WI38 (cell line): ENCODE results near the gene OLFM4.

Source experiments
- H3K4me3 ChIP-seq: 2 replicates; pipeline ENCODE4 v1.5.1; 2011; ENCODE audit warnings: low read depth, mild to moderate bottlenecking, control low read depth, low read length
- CTCF ChIP-seq: IDR thresholded peaks from 2 replicates; pipeline ENCODE4 v1.5.1; 2012; ENCODE audit warnings: low read depth, mild to moderate bottlenecking, control low read depth, low read length

Gene OLFM4, protein sequence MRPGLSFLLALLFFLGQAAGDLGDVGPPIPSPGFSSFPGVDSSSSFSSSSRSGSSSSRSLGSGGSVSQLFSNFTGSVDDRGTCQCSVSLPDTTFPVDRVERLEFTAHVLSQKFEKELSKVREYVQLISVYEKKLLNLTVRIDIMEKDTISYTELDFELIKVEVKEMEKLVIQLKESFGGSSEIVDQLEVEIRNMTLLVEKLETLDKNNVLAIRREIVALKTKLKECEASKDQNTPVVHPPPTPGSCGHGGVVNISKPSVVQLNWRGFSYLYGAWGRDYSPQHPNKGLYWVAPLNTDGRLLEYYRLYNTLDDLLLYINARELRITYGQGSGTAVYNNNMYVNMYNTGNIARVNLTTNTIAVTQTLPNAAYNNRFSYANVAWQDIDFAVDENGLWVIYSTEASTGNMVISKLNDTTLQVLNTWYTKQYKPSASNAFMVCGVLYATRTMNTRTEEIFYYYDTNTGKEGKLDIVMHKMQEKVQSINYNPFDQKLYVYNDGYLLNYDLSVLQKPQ

GRCh38 chr13:53028637-53029203 is at the start of gene OLFM4:
OLFM4 (plus strand) TSS chr13:53028813; CDS start chr13:53028837, 24 bp downstream.
- no peak for TF ChIP-seq CTCF

GRCh38 chr13:52978989-52979388 is 49.6 kb upstream of the OLFM4 start:
- no peak for TF ChIP-seq CTCF
- H3K4me3 ChIP-seq = no peak overlapping the region

More at GRCh38 chr13:53028637-53029203, at the start of gene OLFM4:
- H3K4me3 ChIP-seq = no peak within 1 kb of the TSS

DNA sequence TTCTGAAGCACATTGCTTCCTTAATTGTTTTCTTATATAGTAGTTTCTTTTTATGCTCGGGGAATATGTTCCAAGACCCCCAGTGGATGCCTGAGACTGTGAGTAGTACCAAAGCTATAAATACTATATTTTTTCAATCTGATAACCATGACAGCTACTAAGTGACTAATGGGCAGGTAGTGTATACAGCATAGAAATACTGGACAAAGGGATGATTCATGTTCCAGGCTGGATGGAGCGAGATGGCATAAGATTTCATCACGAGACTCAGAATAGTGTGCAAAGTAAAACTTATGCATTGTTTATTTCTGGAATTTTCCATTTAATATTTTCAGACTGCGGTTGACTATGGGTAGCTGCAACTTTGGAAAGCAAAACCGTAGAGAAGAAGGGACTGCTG is 47.9 kb upstream of the OLFM4 start:
- no peak for TF ChIP-seq CTCF
- no peak overlapping the region for H3K4me3 ChIP-seq

DNA sequence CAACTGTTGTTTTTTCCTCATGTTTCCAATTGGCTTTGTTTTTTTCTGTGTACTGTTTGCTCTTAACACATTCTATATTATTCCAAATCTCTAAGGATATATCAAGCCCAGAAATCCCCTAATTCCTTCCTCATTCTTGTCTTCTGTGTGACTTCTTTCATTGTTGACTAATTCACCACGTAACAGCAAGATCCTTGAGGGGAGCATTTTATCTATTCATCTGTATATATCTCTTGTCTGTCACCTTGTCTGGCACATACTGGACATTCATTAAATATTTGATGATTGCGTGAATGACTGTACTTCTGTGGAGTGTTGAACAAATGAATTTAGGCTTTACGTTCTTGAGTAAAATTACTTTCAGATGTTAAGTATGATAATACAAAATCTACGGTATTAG is 44.8 kb upstream of the OLFM4 start:
- no peak for TF ChIP-seq CTCF
- no peak overlapping the region for H3K4me3 ChIP-seq

DNA sequence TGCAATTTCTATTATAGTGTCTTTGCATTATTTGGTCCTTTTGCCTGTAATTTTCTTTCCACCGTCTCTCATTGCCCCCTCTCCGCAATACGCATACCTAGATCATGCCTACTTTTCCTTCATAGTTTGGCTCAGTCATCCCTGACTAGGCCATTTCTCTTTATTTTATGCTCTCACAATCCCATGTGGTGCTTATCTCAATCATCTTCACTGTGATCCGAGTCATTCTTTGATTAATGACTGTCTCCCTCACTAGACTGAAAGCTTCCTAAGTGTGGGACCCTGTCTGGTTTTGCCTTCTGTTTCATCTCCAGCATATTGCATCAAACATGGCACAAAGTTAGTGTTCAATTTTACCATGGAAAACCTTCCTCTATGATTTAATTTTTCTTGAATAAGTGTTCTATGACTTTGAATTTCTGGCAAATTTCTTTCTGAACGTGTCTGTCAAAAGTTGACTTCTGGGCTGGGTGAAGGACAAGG is 43.7 kb upstream of the OLFM4 start:
- no peak for TF ChIP-seq CTCF
- no peak overlapping the region for H3K4me3 ChIP-seq

- H3K4me3 ChIP-seq = no peak overlapping the region
- TF ChIP-seq CTCF = no peak
Observed at GRCh38 chr13:52991344-52992020, 37.1 kb upstream of the OLFM4 start.
